ENCODE data around the gene AKAP13.

The AKAP13 gene

DNA sequence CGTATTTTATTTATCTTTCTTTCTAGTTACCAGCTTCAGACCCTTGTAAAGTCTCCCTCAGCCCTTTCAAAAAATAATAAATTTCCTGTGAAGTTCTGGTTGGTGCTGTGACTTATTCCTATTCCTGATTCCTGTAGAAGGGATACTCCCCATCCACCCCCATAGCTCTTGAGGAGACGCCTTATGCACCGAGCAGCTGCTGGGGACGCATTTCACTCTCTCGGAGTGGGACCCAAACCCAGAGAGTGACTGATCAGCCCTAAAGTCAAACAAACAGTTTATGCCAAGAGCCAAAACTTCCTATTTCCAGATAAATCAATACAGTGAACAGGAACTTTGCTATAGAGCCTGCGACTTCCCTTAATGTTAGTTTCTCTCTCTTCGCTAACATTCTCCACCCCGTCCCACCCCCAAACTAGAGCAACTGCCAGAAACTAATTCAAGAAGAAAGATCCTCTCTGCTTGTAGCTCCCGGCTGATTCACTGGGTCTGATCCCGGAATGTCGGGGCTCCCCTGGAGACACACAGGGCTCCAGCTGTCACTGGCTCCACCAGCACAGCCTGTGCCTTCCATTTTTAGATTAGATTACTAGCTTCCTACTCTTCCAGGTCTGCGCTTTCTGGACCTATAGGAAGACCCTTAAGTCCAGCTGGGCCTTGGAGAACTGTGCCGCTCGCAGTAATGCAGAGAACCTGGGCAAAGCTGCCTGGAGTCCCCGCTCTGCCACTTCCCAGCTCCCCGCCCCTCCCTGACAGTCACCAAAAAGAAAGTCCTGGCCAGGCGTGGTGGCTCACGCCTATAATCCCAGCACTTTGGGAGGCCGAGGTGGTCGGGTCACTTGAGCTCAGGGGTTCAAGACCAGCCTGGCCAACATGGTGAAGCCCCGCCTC lies 369.1 kb downstream of the AKAP13 start:
- no peak for DNase-seq

DNA sequence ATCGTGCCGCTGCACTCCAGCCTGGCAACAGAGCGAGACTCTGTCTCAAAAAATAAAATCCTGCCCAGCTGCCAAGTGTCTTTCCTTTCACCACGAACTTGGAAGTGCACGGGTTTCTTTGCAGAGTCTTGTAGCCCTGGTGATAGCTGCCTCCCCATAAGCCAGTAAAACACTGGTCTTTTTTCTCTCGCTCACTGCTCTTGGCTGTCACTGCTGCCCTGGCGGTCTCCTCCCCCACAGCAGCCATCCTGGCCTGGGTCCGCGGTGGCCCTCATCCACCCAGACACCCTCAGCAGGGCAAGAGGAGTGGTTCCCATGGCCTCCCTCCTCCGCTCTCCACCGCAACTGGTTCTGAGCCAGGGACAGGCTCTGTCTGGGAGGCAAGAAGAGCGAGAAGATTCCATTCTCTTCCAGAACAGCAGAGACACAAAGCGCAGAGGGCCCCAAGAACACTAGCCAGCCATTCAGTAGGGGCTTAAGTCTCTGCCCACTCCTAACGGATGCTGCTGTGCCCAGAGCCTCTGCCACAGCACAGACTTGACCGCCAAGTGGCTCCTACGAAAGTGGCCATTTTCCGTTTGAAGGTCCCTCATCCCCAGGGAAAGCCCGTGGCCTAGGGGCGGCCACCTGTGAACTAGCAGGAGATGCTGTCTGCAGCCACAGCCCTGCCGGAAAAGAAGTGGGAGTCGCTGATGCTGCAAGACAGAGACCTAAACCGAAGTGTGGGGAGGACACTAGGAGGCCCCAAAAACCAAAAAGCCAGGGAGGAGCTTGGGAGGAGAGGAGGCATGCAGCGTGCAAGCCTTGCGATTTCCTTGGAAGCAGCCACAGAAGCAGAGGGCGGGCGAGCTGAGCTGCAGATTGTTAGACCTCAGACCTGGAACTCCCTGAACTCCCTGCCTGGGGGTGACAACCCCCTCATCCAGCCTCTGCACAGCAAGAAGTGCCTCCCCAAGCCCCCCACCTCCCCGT lies 370.2 kb downstream of the AKAP13 start:
- no peak for DNase-seq

DNA sequence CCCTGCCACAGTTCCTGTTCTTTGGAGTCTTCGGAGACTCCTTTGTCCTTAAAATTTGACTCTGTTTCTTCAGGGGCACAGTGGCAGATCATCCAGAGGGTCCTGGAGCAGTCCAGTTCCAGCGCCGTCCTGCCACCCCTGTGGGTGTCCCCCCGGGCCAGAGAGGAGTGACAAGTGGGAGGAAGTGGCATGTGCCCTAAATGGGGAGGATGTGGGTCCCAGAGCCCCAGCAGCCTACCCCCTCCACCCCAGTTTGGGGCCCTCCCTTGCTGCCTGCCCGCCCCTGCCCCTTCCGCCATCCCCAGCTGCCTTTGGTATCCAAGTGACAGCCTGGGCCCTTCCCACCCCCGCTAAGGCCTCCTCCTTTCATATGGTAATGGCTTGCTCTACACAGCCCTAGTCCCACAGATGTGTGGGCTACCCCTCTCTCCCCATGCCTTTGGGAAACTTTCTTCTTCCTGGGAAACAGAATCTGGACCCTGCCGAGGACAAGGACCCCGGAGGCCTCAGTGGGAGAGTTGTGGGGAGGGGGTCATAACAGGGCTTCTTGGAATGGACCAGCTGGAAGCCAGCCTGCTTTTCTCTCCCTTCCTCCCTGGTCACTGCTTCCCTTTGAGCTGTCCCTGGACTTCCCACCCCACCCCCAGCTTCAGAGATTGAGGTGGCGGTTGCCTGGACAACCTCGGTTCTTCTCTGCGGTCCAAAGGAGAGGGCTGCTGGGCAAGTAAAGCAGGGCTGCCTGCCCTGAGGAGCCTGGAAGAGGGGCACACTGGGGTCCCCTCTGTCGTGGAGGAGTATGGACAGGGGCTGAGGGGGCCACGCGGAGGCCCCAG lies 371.1 kb downstream of the AKAP13 start:
- no peak for DNase-seq

DNA sequence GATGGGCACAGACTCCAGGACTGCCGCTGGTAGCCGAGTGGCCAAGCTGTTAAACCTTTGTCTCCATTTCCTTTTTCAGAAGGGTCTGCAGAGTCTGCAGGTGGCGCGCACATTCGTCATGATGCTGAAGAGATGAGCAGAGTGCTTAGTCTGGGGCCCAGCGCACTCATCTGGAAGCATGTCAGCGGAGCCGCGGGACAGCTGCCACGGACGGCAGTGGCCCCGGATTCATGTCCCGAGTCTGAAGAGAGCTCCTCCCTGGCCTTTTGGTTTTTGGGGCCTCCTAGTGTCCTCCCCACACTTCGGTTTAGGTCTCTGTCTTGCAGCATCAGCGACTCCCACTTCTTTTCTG lies 371.7 kb downstream of the AKAP13 start:
- no peak for DNase-seq

DNA sequence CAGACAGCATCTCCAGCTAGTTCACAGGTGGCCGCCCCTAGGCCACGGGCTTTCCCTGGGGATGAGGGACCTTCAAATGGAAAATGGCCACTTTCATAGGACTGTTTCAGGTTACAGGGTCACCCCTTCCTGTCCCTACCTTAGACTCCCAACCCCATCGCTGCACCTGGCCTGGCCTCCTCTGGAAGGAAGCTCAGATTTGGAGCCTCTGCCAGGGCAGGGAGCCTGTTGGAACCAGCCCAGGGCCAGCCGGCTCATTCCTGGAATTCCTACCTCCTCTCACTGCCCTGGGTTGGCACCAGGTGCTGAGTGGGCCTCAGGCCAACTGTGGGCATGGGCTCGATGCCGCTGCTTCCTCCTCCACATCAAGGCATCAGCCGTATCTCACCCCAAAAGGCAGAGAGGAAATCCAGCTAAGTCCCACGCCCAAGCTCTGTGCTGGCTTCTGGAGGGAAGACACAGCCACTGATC lies 372.1 kb downstream of the AKAP13 start:
- no peak for DNase-seq

DNA sequence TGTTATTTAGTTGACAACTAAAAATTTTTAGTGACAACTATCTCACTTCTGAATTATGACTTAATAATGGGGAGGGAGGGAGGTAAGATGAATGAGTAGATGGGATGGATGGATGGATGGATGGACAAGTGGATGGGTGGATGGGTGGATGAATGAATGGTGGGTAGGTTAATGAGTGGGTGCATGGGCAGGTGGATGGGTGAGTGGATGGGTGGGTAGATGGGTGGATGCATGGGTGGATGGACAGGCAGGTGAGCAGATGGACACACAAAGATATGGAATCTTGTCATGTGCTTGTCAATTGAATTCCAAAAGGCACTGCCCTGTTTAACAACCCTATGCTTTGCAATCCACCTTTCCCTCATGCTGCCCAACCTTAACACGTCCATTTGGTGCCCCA lies 372.9 kb downstream of the AKAP13 start:
- DNase-seq = no peak

DNA sequence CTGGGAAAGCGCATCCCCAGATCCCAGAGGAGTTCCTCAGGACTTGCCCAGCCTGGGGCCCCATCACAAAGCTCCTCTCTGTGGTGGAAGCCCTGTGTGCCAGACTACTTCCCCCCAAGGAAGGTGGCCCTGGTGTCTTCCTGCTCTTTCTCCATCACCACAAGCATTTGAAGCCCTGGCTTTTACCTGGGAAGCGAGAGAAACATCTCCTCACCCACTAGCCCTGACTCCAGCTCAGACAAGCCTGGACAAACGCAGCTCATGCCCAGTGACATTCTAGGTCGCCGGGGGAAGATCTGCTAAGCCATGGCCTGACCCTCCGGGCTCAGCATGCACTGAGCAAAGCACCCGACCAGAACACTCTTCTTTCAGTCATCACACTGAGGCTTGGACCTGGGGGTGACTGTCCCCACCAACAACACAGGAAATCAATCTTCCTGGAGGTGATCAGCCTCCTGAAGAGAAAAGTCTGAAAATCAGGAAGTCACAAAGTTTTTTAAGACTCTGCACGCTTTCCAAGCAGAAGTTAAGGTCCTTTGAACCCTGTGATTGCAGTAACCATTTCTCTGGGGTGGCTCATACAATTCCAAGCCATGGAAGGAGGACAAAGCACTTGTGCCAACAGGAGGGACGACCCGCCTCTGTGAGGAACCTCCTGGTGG lies 373.5 kb downstream of the AKAP13 start:
- DNase-seq = no peak

DNA sequence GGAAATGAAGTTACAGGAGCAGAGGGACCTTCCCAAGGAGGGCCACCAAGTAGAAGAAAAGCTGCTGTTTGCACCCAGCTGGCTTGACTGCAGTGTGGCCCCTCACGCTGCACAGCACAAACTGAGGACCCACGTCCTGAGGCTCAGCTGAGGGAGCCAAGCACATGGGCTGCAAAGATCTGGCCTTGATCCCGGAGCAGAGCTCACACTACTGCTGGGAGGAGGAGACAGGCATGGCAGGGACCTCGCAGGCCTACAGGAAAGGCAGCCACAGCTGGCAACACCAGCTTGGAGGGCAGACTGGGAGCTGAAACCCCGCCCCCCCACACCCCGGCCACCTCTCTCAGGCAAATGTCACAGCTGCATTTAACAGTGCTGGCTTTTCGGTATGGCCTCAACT lies 374.6 kb downstream of the AKAP13 start:
- no peak for DNase-seq

DNA sequence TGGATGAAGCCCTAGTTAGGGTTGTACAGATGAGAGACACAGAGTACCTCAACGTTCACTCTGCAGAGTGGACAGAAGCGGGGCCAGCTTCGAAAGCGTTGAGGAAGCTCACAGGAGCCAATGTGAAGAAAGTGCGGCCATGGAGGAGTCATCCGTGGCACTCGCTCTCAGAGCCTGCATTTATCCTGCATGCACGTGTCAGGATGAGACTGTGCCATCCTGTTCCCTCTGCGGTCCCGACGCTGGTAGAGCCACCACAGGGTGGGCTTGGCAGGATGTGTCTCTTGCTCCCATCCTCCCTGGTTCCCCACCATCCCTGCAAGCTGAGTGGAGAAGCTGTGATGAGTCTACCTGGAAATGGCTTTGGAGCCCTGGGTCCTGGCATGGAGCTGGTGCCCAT lies 375.1 kb downstream of the AKAP13 start:
- DNase-seq = no peak

DNA sequence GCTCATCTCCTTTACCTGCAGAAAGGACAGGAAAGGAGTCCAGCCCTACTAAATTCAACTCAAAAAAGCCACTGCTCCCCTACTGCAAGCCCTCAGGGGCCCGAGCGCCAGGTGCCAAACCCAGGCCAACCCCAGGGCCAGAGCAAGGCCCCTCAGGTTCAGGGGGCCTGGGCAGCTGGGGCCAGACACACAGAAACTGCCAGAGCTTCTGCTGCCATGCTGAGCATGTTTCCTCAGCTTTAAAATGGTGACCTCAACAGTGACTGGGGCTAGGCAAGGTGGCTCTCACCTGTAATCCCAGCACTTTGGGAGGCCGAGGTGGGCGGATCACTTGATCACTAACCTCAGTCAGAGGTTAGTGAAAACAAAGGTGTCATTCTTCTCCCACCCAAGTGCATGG lies 375.5 kb downstream of the AKAP13 start:
- DNase-seq = no peak

DNA sequence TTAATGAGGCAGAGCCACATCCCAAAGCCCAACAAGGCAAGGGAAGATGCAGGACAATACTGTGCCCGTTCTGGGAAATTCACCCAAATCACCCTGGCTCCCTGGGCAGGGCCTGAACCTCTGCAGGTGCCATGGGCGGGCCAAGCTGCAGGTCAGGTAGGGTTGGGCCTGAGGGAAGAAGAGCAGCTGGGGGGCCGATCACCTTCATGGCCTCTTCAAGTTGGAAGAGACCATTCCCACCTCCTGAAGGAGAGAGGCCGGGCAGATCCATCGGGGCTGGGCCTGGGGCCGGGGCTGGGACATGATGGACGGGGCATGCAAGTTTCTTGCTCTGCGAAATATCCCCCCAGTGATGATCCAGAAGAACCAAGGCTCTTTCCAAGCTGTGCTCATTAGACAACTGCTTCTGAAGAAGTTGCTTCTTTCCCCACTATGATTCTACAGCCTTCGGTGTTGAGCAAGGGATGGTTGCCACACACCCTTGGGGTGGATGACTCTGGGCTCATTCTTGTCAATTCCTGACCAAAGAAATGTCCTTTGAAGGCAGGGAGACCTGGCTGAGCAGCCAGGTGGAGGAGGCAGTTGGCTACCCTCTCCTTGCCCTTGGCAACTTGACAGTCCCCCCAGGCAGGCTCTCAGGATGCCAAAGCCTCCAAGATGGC lies 376.1 kb downstream of the AKAP13 start:
- no peak for DNase-seq

DNA sequence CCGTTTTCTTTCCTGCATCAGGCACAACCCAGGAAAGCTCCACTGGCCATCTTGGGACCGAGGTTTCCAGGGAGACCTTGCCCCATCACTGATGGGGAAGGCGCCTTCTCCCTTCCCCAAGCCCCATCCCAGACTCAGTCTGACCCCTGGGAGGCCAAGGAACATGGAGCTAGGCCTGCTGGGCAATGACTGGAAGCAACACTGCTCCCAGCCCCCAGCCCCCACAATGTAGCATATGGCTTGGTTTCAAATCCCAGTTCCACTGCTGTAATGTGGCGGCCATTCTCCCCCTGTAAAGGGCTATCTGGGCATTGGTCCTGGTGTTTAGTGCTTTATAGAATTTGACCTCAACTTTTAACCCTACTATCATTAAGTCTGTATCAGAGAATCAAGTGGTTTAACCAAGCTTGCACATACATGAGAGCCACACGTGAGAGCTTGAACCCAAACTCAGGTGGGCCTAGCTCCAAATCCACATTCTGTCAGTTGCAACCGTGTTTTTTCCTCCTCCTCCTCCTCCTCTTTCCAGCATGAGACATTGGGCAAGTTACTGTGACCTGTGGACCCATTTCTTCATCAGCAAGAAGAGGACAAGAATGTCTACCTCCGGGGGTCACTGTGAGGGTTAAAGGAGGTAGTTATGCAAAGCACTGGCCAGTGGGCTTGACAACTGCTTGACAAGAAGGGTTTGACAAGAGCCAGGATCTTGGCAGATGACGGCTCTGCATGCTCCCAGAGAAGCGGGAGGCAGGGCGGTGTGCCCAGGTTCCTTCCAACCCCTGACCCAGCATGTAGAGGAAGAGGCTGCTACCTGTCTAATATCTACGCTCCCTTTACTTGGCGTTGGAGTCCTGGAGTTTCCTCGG lies 376.9 kb downstream of the AKAP13 start:
- no peak for DNase-seq

DNA sequence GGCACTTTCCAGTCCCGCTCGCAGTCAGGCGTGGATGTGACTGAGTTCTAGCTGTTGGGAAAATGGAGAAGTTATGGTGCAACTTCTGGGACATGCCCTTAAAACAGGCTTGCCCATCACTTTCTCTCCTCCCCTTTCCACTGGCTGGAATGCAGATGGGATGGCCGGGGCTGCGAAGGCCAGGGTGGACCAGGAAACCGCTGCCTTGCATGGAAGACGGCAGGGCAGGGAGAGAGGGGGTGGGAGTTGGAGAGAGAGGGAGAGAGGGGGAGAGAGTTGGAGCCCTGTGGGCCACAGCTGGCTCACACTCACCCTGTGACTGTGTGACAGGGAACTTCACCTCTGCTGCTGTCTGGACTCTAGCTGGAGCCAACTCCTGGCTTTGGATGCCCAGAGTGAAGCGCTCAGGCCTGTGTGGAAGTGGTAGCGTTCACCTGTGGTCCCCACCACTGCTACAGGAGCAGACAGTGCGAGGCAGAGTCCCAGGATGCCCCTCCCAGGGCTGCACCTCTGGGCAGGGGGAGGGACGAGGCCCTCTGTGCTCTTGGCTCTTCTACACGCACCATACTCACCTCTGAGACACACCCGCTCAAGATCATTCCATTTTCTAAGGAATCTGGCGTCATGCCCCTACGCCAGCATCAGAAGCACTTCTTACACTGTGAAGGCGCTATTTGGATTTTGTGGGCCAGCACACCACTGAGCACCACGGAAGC lies 377.7 kb downstream of the AKAP13 start:
- DNase-seq = no peak

DNA sequence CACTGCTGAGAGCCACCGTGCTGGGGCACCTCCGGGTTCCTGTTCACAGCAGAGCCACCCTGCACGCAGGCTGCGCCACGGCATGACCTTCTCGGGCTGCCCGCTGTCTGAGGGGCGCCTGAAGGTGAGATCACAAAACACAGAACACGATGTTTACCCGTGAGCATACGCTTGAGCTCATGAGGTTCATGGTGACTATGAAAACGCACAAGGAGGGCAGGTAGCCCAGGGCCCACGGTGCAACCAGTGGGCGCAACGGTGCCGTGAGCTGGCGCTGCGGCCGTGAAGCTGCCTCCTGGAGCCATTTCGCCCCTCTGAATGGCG lies 378.2 kb downstream of the AKAP13 start:
- no peak for DNase-seq

DNA sequence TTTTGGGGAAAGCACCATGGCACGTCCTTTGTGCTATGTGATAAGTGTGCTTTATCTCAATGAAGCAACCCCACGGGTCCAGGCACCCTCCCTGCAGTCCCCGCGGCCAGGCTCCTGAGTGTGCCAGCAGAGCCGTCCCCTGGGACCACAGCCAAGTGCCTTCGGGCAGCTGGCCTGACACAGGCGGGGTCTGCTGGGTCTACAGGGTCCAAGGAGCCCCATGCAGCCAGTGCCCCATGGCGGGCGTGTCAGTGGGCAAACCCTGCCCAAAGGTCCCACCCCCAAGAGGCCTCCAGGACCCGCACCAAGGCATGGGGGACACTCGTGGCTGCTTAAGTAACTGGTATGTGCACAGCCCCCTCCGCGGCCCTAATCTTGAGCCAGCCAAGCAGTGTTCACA lies 379.0 kb downstream of the AKAP13 start:
- peak; percentile 1 for DNase-seq

DNA sequence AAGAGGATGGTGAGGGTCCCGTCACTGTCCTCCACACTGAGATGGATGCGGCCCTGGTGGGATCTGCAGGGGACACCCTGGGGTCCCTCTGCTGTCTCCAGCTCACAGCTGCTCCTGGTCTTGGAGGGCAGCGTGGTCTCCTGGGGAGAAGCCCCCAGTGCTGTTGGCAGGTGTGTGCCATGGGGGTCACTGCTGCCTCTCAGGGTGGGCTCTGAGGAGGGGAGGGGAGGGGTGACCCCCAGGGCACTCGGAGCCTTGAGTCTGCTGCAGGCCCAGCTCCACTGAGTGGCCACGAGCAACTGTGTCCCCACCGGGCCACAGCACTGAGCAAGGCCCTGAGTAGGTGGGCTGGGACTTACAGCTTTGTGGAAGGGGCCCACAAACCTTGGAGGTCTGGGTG lies 379.6 kb downstream of the AKAP13 start:
- no peak for DNase-seq

DNA sequence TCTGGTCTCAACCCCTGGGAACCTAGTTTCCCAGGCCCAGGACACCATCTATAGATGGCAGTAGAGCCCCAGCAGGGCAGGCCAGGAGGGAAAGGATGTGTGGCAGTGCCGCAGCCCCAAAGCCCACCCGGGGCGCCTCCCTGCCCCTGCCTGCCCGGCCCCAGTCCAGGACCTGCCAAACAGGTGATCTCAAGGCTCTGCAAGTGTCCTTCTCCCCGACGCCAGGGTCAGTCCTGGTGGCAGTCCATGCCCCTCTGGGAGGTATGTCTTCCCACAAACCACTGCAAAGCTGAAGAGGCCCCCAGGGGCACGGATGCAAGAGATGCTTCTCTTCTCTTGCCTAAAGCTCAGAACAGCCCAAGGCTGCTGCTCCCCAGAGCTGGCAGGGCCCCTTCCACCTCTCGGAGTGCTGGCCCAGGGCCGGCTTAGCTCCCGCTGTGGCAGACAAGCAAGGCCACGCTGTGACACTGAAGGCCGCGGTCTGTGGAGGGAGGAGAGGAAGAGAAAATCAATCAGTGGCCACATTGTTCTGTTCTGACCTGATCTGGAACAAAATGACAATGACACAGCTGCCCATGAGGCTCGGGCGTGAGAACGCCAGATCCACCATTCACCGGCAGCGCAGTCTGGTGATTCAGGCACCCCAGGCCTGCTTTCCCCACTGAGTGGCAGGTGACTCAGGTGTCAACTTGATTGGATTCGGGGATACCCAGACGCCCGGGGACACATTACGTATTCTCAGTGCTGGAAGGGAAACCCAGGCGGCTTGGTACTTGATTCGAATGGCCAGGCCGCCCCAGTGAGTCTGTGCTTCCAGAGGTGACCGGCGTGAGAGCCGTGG lies 380.3 kb downstream of the AKAP13 start:
- DNase-seq = no peak

DNA sequence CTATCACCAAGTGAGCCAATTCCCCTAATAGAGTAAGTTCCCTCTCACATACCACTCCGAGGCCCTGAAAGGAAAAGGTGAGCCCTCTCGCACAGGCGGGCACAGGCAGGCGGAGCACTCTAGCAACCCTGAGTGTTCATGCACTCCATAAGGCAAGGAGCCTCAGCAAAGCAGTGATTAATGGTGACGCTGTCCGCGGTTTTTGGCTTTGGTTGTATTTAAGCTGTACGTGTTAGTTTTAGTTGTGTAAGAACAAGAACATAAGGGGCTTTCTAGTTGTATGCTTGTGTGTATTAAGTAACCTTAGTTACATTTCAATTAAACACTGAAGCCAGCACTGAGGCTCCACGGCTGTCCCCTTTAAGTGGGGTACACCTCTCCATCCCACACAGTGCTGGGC lies 381.2 kb downstream of the AKAP13 start:
- no peak for DNase-seq

DNA sequence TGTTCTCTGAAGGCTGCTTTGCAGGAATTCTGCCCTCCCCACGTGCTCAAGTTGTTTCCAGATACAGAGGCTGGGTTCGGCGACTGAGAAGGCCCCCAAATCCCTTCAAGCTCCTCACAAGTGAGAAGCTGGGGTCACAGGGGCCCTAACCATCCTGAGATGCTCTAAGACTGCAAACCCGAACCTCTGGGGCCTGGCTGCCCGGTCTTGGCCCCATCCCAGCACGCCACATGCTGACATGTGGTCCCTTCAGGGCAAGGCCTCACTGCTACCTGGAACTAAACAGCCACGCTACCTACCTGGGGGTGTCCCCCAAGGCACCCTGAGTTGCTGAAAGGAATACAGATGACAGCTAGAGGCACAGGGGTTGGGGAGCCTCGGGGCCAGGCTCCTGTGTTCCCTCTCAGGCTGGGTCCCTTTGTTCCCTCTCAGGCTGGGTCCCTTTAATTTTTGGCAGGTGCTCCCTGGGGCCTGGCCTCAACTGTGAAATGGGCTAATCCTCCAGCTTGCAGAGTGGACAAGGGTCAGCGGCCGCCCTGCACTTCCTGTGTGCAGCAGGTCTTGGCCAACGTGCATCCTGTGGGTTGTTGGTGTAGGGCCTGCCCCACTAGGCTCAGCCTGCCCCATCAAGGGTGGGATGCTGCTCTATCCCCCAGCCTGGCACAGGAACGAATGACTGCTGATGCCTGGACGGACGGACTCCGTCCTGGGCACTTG lies 381.8 kb downstream of the AKAP13 start:
- no peak for DNase-seq

Data from NCI-H1092 treated with DMSO at 0.1 percent for 48 hours (cell line).